ENCODE results near the gene P3H2.

Gene P3H2

DNA sequence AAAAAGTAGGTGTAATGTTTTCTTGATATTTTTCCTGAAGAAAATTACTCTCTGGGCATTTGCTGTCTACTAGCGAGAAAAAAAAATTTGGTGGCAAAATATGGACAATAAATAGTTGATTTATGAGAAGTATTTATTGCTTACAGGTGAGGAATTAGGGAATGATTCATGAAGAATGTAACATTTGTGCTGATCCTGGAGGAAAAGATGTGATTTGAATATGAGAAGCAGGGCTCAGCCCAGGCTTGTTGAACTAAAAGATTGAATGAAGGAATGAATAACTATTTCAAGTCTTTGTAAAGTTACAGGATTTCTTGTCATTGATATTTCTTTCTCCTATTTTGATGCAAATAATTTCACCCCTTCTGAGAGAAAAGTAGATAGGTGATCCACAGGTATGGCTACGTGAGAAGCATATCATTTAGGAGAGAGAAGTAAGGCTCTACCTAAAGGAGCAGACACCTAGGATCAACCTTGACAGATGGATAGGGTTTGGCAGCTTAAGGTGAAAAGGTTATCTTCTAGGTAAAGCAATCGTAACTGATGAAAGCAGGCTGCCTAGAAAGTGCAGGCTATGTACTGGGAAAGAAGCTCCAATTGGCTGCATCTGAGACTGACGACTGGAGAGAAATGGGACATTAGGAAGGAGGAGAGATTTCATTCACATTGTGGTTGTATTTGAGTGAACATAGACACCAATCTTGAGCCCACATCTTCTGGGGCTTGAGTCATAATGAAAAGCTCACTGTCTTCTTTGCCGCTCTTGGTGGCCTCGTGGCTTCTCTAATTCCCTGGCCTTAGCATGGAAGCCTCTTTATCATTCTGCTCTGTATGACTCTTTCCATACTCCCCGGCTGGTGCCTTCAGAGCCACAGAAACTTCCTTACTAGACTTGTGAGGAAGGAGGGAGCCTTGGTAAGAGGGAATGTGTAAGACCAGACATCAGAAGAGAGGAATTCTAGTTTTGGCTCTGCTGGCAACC, 106.5 kb downstream of the P3H2 start:
- DNase-seq = no peak

DNA sequence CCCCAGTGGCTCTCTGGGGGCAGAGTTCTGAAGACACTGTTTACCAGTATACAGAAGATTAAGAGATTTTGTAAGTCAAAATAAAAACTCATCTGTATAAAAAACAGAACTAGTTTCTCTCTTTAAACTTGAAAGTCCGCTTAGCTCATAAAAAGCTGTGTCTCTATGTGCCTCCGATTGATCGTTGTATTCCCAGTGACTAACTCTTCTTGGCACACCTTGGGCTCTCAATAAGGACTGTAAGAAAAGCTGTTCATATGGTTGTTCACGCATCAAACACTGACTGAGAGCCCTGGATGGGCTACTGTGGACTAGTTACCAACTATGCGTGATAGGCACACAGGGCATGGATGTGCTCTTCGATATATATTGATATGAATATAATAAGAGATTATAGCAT, 107.9 kb downstream of the P3H2 start:
- no peak for DNase-seq

DNA sequence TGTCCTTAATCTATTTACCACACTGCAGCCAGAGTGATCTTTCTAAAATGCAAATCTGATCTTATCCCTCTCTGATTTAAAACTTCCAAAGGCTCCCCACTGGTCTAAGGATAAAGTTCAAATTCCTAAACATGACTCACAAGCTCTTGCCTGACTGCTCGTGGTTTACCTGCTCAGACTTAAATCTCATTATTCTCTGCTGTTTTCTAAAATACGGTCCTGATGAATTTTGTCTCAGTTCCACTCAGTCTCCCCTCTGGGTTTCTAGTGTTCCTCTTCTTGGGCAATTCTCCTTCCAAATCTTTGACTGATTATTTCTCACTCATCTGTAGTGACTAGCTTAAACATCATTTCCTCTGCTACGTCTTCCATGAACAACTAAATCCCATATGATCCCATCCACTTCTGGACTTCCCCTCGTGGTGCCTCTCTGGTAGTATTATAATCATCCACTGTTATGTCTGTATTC, 108.3 kb downstream of the P3H2 start:
- no peak for DNase-seq

DNA sequence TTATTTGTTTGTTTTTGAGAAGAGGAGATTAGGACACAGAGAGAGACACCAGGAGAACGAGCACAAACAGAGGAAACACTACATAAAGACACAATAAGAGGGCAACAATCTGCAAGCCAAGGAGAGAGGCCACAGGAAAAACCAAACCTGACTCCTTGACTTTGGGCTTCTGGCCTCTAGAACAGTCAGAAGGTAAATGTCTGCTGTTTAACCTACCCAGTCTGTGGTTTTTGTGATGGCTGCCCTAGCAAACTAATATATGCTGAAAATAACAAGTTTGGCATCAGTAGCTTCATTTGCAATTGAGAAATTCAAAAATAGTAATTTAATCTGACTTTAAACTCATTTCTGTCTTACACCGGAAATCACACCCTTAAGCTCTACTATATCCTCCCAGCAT, 110.2 kb downstream of the P3H2 start:
- DNase-seq = no peak

DNA sequence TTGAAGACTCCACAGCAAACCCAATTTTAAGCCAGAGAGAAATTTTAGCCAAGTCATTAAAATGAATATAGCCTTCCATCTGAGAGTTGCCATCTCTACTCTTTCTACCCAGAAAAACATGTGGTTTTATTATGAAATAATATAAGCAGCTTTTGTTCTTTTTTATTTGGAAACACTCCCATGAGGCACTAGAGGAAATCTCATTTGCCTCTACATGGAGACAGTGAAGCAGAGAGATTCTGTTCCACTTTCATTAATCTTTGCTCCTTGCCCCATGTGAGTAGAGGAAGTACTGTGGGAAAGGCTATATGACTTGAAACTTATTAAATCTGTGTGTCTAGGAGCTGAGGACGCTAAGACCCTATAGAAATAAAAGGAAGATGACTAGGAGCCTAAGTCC, 111.1 kb downstream of the P3H2 start:
- DNase-seq = no peak

DNA sequence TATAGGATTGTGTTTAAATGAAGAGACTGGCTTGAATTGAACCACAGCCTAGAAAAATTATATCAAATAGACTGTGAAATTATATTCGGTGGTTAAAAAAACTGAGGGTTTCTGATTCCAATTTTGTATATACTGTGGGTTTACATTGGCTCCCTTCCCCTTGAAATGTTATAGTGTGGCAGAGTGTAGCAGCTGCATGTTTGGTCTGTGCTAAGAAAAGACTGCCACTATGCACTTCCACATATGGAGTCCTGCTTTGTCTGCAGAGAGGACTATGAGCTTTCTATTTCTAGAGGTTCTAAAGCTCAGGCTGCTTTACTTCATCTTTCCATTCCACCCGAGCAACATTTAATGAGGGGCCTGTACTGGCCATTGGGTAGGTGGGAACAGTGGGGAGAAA, 112.3 kb downstream of the P3H2 start:
- no peak for DNase-seq

DNA sequence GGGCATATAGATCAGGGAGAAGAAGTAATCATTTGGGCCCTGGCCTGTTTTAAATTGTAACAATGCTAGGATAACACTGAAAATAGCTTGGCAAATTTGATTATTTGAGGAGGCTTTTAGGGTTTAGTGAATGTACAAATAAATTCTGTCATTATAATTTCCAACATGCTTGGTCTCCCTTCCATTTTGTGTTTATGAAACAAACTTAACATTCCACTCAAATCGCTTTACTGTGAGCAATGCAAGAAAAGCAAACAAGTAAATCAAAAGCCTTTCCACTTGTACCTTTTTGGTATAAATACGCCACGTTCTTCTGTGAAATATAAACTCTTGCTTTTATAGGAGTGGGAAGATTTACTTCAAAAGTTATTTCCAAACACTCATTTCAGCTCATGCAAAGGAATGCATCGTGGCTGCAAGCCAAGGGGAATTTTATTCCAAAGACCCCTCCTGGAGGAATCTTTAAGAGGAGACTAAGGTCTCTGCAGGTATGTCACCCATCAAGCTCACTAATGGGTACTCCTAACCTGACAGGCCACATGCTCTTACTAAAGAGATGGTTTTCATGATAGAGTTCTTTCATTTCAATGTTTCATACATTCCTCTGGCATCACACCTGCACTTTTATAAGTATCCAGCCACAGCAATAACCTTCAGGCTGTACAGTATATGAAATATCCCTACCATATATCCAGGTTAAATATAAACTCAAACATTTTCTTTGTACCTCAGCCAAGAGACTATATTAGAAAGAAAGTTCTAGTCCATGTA, 115.2 kb downstream of the P3H2 start:
- DNase-seq = no peak

DNA sequence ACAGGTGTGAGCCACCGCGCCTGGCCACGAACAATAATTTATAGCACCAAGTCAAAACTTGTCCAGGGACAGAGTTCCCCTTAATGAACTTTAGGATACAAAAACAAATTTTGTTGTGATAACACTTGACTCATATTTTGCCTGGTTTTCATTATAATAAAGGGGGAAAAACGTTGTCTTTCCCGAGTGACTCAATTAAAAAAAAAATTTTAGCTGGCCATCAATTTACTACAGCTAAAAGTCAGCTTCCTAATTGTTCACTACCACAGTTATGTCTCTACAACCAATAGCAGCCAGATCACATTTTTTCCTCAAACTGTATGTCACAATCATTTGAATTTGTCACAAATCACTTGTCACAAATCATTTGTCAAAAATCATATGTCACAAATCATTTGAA, 116.0 kb downstream of the P3H2 start:
- no peak for DNase-seq

DNA sequence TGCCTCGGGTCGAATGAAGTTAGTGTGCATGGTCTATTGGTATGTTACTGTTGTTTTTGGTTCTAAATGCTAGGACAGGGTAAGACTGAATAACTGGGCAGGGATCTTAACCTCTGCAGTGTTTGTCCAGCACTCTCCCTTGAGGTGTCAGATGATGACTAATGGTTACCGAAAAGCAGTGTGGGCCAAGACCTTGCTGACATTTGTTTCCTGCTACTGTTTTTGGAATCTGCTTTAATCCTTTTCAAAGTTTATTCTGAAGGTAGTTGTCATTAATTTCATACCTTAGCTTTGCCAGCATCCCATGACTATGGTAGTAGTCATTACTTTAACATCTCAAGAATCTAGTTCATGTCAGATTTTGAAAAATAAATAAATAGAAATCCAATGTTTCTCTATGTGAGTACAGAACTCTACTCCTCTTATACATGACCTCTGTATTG, 117.0 kb downstream of the P3H2 start:
- DNase-seq = no peak

DNA sequence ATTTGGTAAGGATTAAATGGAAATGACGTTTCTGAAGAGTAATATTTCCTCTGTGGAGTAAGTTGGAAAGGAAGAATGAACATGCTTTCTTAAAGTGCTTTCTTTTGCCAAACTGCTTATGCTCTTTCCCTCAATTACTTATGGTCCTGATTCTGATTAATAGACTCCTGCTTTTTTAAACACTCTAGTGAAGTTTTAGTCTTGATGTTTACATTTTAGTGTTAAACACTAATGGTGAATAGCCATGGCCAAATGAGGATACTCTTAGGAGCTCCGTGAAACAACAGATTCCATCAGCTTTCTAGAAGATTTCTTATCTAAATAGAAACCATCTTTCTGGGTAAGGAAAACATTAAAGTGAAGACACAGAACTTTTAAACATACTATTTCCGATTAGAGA, 117.6 kb downstream of the P3H2 start:
- DNase-seq = no peak

DNA sequence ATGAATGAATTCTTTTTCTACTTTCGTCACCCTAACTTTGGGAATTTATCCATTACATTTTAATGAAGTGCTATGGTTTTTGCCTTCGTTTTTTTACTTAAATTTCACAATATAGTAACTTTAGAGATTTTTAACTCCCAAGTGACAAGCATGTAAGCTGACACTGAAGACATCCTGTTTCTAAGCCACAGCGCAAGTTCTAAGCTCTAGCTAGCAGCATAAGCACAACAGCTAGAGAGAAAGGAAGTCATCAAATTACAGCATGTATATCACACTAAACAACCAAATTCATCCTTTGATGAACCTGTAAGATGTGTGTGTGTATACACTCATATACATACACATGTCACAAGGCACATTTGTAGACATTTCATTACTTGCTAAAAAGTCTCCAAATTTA, 119.3 kb downstream of the P3H2 start:
- DNase-seq = no peak

DNA sequence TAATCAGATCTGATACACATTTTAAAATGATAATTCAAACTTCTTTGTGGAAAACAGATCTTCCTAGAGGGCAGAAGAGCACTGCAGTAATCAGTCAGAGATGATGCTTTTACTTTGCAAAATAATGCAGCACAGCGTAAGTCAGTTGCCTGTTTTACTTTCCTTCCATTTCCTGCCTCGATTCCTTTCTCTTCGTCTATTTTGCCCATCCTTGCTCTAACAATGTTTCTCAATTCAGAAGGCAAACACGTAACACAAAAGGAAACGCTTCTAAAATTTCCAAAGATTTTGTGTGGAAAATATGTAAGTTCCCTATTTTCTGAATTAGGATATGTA, 119.9 kb downstream of the P3H2 start:
- DNase-seq = no peak

DNA sequence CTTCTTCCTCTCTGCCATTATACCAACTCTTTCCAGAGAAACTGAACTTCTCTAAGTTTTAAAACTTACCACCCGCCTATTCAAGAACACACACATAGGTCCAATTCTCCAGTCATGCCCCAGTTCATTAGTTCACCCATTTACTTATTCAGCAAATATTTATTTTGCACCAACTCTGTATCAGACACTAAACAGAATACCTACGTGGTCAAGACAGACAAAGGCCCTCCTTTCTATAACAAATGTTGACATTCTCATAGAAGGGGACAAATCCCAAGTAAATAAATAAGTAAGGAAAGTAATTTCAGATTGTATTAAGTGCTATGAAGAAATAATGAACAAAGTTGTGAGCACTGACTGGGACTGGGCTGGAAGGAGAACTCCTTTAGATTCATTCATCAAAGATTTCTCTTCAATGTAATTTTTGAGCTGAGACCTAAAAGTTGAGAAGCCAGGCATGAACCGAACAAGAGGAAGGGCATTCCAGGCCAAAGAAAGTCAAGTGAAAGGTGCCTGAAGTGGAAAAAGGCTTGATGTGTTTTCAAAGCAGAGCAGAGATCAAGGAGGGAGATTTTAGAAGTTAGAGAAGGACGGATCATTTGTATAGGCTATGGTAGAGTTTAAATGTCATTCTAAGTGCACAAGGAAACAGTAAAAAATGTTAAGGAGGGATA, 120.4 kb downstream of the P3H2 start:
- no peak for DNase-seq

DNA sequence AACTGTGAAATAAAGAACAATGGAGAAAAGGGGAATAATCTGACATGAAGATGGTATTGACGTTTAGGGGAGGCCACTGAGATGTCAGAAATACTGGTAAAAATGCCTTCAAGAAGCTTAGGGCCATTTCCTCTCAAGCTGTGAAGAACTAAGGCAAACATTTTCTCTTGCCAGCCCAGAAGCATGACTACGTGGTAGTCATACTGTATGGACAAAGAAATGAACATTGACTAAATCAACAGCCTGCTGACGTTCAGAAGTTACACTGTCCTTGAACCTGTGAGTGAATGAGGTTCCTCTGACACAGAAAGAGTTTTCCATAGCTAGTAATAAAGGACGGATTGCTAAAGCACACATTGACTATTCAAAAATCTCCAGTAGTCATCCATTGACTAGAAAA, 121.0 kb downstream of the P3H2 start:
- DNase-seq = no peak

DNA sequence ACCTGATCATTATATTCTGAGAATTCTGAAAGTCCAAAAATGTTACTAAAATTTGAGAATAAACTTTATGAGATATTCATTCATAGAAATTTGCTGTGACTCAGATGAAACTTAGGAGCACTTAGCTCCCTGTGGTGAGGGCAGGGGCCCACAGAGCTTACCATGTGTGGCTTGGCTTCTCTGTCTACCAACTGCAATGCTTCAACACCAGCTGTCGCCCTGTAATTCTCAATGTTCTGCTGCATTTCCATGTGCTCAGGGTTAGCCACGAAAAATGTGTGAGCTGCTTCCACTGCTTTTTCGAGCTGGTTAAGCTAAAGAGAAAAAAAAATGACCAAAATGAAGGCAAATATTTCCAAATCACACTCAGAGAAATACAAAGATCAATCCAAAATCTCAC, 125.6 kb downstream of the P3H2 start:
- no peak for DNase-seq

DNA sequence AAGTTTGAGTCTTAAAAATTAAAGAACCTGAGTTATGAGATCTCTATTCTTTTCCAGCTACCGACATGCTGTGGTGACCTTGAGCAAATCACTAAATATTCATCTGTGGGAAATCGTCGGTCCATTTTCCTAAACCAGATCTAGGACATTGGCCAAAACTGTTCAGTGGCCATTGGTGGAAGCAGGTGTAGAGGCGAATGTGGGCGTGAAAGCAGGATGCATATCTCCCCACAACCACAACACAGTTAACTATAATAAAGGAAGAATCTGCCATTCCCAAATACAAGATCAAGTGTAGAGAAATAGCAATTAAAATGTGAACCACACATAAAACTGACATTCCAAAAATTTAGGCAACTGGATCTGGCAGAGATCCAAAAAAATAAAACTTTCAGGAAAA, 129.9 kb downstream of the P3H2 start:
- no peak for DNase-seq

DNA sequence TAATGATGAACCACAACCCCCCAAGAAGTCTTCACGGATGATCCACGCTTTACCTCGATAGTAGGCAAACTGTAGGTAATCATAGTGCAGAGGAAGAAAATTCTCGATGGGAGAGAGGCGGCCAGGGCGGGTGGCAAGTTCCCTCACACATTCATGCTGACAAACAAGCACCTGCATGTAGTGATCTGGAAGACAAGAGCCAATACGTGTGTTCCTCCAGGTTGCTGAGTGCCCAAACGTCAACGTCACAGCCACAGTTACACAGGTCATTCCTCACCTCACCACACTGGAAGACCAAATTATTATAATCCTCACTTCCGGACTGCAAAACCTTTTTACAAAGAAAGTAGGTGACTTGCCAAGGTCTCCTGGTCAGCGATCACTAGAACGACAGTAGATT, 131.8 kb downstream of the P3H2 start:
- DNase-seq = no peak

DNA sequence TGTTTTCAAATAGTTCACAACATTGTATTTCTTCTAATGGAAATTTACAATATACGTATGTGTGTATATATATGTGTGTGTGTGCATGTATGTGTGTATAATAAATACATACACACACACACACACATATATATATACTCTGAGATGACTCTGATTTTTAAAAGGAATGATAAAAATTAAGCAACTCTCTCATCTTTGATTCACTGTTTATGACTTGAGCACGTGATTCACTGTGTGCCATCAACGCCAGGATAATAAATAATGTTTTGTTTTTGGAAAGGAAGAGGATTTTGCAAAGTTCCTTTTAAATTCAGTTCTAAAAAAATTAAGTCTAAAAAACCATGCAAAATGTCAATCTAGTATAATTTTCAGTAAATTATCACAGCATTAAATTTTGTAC, 132.4 kb downstream of the P3H2 start:
- no peak for DNase-seq

DNA sequence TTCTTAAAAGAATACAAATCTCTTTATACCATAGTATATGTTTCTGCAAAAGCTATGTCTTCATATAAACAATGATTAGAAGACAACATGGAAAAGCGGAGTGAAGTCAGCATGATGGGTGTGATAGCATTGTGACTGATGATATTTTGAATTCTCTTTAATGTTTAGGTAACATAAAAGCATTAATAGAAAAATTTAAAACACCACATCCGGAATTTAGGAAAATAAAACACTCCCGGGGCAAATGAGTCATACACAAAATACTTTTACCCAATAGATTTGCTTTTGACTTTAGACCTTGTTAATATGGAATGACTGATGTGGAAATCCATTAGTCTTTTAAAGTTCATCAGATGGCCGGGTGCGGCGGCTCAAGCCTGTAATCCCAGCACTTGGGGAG, 134.7 kb downstream of the P3H2 start:
- no peak for DNase-seq

DNA sequence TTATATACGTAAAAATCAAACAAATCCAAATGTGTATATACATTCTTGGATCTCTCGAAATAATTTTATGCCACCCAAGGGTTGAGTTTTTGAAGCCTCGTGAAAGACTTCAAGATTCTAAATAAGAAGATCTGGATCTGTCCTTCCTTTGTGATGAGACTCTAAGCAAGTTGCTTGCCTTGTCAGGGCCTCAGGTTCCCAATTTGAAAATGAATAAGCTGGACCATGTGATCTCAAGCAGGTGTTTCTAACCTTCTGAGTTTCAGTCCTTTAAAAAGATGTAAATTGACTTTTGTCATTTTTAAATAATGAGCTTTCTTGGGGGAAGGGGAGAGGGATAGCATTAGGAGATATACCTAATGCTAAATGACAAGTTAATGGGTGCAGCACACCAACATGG, 137.1 kb downstream of the P3H2 start:
- DNase-seq = no peak

DNA sequence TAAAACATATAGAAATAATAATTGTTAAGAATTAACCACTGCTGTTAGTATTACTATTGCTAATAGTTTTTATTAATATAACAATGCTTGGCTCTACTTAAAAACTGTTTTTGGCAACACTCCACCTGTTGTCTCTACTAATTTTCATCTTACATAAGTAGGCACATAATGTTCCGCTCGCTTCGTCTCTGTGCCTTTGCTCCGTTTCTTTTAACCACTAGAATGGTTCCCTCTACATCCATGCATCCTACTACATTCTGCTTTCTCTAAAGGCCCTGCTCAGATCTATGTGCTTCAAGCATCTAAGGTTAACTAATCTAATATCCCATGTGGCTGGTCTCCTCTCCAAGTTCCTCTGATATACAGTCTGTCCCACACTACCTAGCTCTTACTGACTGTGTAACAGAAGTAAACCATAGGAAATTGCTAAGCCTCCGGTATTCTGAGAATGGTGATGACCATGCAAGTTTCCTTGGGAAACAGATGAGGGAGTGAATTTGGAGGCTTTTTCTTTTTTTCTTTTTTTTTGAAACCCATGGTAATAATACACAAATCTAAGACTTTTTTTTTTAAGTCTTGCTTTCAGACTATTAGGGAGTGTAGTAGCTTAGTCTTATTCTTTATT, 138.3 kb downstream of the P3H2 start:
- DNase-seq = no peak

DNA sequence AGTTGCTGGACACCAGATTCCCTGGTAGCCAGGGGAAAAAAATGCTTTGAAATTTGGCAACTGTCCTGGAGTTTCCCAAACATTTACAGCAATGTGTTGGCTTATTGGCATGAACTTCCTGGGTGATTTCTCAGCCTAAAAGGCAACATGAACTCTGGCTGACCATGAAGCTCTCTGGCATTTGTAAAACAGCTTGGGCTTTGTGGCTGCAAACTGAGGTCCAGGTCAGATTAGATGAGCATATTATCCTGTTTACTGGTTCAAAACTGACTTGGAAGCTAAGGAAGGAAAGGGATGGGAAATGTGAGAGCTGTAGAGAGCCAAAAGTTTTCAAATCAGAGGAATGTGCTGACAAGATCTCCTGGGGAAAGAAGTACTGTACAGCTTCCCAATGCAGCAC, 139.0 kb downstream of the P3H2 start:
- no peak for DNase-seq

DNA sequence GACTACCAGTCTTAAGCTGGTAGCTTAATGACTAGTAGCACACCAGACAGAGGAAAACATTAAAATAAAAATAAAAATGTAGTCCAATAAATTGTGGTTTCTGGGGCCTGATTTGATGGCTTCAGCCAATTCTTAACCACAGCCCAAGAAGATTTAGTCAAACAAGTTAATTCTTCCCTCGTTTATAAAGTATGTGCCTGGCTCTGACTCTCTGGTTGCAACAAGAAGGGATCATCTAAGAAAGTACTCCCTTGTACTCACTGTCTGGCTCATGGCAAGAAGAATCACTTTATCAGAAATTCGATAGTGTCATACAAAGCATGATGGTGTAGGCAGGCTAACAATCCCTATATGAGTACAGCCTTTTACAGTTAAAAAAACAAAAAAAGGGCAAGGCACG, 141.9 kb downstream of the P3H2 start:
- no peak for DNase-seq
